Measurements from ENCODE around the gene UBA5.

GRCh38 chr3:132624790-132625189, 35.3 kb upstream of the UBA5 start:
- TF ChIP-seq CTCF (IDR thresholded peaks at IDR 0.05) (no peak), ELF4 (CRISPR knock-in tag; IDR thresholded peaks at IDR 0.05; ENCODE audit: low read depth) (no peak), IRF2 (CRISPR knock-in tag; IDR thresholded peaks at IDR 0.05; ENCODE audit: borderline replicate concordance, low read depth) (no peak), ZNF423 (CRISPR knock-in tag; IDR thresholded peaks at IDR 0.05) (no peak), JAZF1 (CRISPR knock-in tag; IDR thresholded peaks at IDR 0.05) (no peak)

Measured in WTC11 (cell line).